Epithelial cell of esophagus (primary cell): ENCODE measurements around the gene IGF2BP2.
A peak's percentile ranks its signal among the peaks of the same experiment; 100 is the strongest.
"Not testable (repeated sequence)": the region's sequence is repeated elsewhere in the genome, so short reads cannot be mapped to it uniquely, and the experiment has no call there.

ENCODE experiments used
- DNase-seq: peaks from one replicate; pipeline ENCODE4 v3.0.0; 2010; ENCODE audit warnings: low read depth
- H3K4me3 ChIP-seq: 2 replicates; pipeline ENCODE4 v1.5.1; 2011; ENCODE audit warnings: mild to moderate bottlenecking, low read length, control low read depth
- CTCF ChIP-seq: IDR thresholded peaks from 2 replicates; pipeline ENCODE4 v1.5.1; 2011; ENCODE audit warnings: low read depth, mild to moderate bottlenecking, low read length, control low read depth, inconsistent platforms; ENCODE audit not compliant: insufficient read depth; ENCODE audit errors: missing control alignments

Gene IGF2BP2

GRCh38 chr3:185667574-185667973 lies 157.3 kb downstream of the IGF2BP2 start:
- no peak for DNase-seq
- no peak for TF ChIP-seq CTCF
- H3K4me3 ChIP-seq = no peak overlapping the region

GRCh38 chr3:185663929-185664328 lies 160.9 kb downstream of the IGF2BP2 start:
- H3K4me3 ChIP-seq = no peak overlapping the region
- no peak for DNase-seq
- TF ChIP-seq CTCF = no peak

- DNase-seq = no peak
- no peak overlapping the region for H3K4me3 ChIP-seq
- no peak for TF ChIP-seq CTCF
Measured at GRCh38 chr3:185661772-185662171, 163.1 kb downstream of the IGF2BP2 start.

GRCh38 chr3:185661296-185661695 lies 163.5 kb downstream of the IGF2BP2 start:
- H3K4me3 ChIP-seq, DNase-seq: not testable (repeated sequence)

- TF ChIP-seq CTCF = peak; percentile 99
- peak; percentile 80 for DNase-seq
- H3K4me3 ChIP-seq = no peak overlapping the region
Measured at GRCh38 chr3:185659942-185660921, 164.6 kb downstream of the IGF2BP2 start.

- H3K4me3 ChIP-seq = no peak overlapping the region
- no peak for DNase-seq
- no peak for TF ChIP-seq CTCF
Measured at GRCh38 chr3:185658943-185659342, 165.9 kb downstream of the IGF2BP2 start.

GRCh38 chr3:185658504-185658912 lies 166.3 kb downstream of the IGF2BP2 start:
- DNase-seq = peak; percentile 97

More at GRCh38 chr3:185658504-185658912, 166.3 kb downstream of the IGF2BP2 start:
- no peak overlapping the region for H3K4me3 ChIP-seq
- no peak for TF ChIP-seq CTCF
